H1 (cell line): Measurements from ENCODE around the gene PUS3. TPM values are rescaled to one million over a fixed set of nuclear protein-coding genes. Genes with fewer than 3 reads are reported as not detected.

ENCODE experiments used
- CBX5 ChIP-seq: fragments of 300-800, 300-1000 bp; sonication (generic); IDR thresholded peaks from 2 replicates; pipeline ENCODE4 v1.7.1; 2016; ENCODE audit warnings: antibody characterized with exemption, low read length, low read depth
- CHD2 ChIP-seq: IDR thresholded peaks from 2 replicates; pipeline ENCODE4 v1.6.1; 2012; ENCODE audit warnings: low read length, improper control_type of control experiment
- MAFK ChIP-seq: IDR thresholded peaks from 2 replicates; pipeline ENCODE4 v1.6.1; 2012; ENCODE audit warnings: low read depth, mild to moderate bottlenecking, improper control_type of control experiment, low read length
- polyA plus RNA-seq, 7 experiments: library from polyadenylated mRNA; depleted of rRNA in 3 of 7; stranded (reverse) in 5 of 7; unstranded in 2 of 7; fragments of >200 nt in 5 of 7; fragments of 200-250 nt in 2 of 7; gene quantifications; 1 replicate in 5 of 7; 2 replicates in 1 of 7; 4 replicates in 1 of 7; pipeline versions ENCODE4 v1.2.1 to v1.2.3, GENCODE V29; 2011 to 2013; ENCODE audit warnings: missing spikeins in 2 of 7, mixed read lengths in 2 of 7
- total RNA-seq: library from RNA; stranded (reverse); fragmentation: NEBNext Ultra II Directional; extraction: Animal tissue kit (Norgen Biotek cat#: 25700); gene quantifications from 2 replicates; pipeline ENCODE4 v1.2.1, GENCODE V29; 2021

Gene PUS3
- total and polyA plus RNA-seq, 2 of the 8 experiments (the other 6 are each of a cell fraction or from before 2014, with no cell fraction given): 8.7 to 22.6 TPM

- TF ChIP-seq CHD2 (no peak), CBX5 (no peak), MAFK (no peak)
Observed at GRCh38 chr11:125938418-125938817, 35.4 kb upstream of the PUS3 start (continued).
